ENCODE results near the gene ATP2A1. TPM values are rescaled to one million over a fixed set of nuclear protein-coding genes. Genes with fewer than 3 reads are reported as not detected.
"Not testable (repeated sequence)": the region's sequence is repeated elsewhere in the genome, so short reads cannot be mapped to it uniquely, and the experiment has no call there.

Gene ATP2A1
- total RNA-seq, 1 experiment from 2014 or later, result 2.9 TPM

DNA sequence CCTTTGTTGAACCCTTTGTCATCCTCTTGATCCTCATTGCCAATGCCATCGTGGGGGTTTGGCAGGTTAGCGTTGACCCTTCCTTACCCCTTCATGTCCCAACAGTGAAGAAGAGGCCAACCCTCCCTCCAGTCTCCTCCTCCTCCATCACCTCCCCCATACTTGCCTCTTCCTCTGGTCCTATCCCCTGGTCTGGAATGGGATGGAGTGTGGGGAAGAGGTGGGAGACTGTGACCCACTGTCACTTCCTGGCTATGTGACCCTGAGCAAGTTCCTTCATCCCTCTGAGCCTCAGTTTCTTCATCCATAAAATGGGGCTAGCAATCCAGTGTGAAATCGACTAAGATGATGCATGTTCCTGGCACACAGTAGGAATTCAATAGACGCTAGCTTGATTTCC is 2.7 kb downstream of the ATP2A1 start:
- no peak overlapping the region for H3K27ac ChIP-seq (ENCODE audit: low read length)
- ChIA-PET CTCF (no interaction called here), POLR2A (no interaction called here)
- in situ Hi-C loops (cut with HindIII; ENCODE audit: low pct_unique_long_range_greater_than_20kb, low sequenced_read_pairs) (no loop called here), intact Hi-C loops (cut with micrococcal nuclease; ENCODE audit: unreplicated experiment) (no loop called here)
- peaks cover 21% of the 10 kb centered on the region for H3K4me1 ChIP-seq (ENCODE audit: control insufficient read depth, insufficient read depth, low read length)
- no peaks in the 10 kb centered on the region for H3K9me3 ChIP-seq (ENCODE audit: control insufficient read depth, insufficient read depth, low read depth, low read length)
- no peak for TF ChIP-seq REST (IDR thresholded peaks at IDR 0.05; ENCODE audit: insufficient read depth in 1 of 2, low read depth in 2 of 2, low read length in 1 of 2)
- TF ChIP-seq SIN3A (IDR thresholded peaks at IDR 0.05; ENCODE audit: borderline replicate concordance, insufficient read depth, low read depth, low read length), result no peak
- no peak for TF ChIP-seq TCF7L2 (IDR thresholded peaks at IDR 0.05; ENCODE audit: low read depth, low read length)
- TF ChIP-seq CTCF (IDR thresholded peaks at IDR 0.05), result no peak
- TF ChIP-seq POLR2AphosphoS5 (IDR thresholded peaks at IDR 0.05; ENCODE audit: low read depth, low read length), result no peak
- H3K4me3 ChIP-seq (ENCODE audit: low read depth in 2 of 2, low read length in 2 of 2), result no peak overlapping the region
- DNase-seq (ENCODE audit: low read depth, low spot score) (no peak), ATAC-seq (no peak)
- no TSS peak for BruUV-seq (replicated peaks)
- no peaks in the 10 kb centered on the region; the same call in 1 of the 2 replicates for H3K36me3 ChIP-seq (ENCODE audit: control insufficient read depth, insufficient read depth, low read length)
- H3K27me3 ChIP-seq (ENCODE audit: control insufficient read depth, insufficient read depth, low read length), result no peaks in the 10 kb centered on the region

GRCh38 chr16:28881565-28881964 is 3.3 kb downstream of the ATP2A1 start:
- CTCF ChIA-PET; H3K27me3 ChIP-seq (ENCODE audit: control insufficient read depth, insufficient read depth, low read length); H3K27ac ChIP-seq (ENCODE audit: low read length); H3K9me3 ChIP-seq (ENCODE audit: control insufficient read depth, insufficient read depth, low read depth, low read length); ATAC-seq; in situ Hi-C loops (cut with HindIII; ENCODE audit: low pct_unique_long_range_greater_than_20kb, low sequenced_read_pairs); BruUV-seq (replicated peaks); intact Hi-C loops (cut with micrococcal nuclease; ENCODE audit: unreplicated experiment); H3K36me3 ChIP-seq (ENCODE audit: control insufficient read depth, insufficient read depth, low read length); DNase-seq (ENCODE audit: low read depth, low spot score); H3K4me3 ChIP-seq (ENCODE audit: low read depth in 2 of 2, low read length in 2 of 2); POLR2A ChIA-PET: not testable (repeated sequence)
- H3K4me1 ChIP-seq (ENCODE audit: control insufficient read depth, insufficient read depth, low read length), result peaks cover 15% of the 10 kb centered on the region

GRCh38 chr16:28882551-28883160 is 4.4 kb downstream of the ATP2A1 start:
- Histone ChIP-seq H3K9me3 (ENCODE audit: control insufficient read depth, insufficient read depth, low read depth, low read length) (no peaks in the 10 kb centered on the region), H3K4me3 (ENCODE audit: low read depth in 2 of 2, low read length in 2 of 2) (no peak overlapping the region), H3K27ac (ENCODE audit: low read length) (no peak overlapping the region), H3K27me3 (ENCODE audit: control insufficient read depth, insufficient read depth, low read length) (no peaks in the 10 kb centered on the region), H3K36me3 (ENCODE audit: control insufficient read depth, insufficient read depth, low read length) (no peaks in the 10 kb centered on the region; the same call in 1 of the 2 replicates), H3K4me1 (ENCODE audit: control insufficient read depth, insufficient read depth, low read length) (peaks cover 8% of the 10 kb centered on the region; the same call in 1 of the 2 replicates)
- in situ Hi-C loops (cut with HindIII; ENCODE audit: low pct_unique_long_range_greater_than_20kb, low sequenced_read_pairs), result no loop called here
- no TSS peak for BruUV-seq (replicated peaks)
- intact Hi-C loops (cut with micrococcal nuclease; ENCODE audit: unreplicated experiment), result no loop called here
- no peak for ATAC-seq
- DNase-seq (ENCODE audit: low read depth, low spot score), result no peak
- ChIA-PET POLR2A (no interaction called here), CTCF (no interaction called here)
- no peak for TF ChIP-seq POLR2AphosphoS5 (IDR thresholded peaks at IDR 0.05; ENCODE audit: low read depth, low read length)
- no peak for TF ChIP-seq CTCF (IDR thresholded peaks at IDR 0.05)
- no peak for TF ChIP-seq SIN3A (IDR thresholded peaks at IDR 0.05; ENCODE audit: borderline replicate concordance, insufficient read depth, low read depth, low read length)
- no peak for TF ChIP-seq REST (IDR thresholded peaks at IDR 0.05; ENCODE audit: insufficient read depth in 1 of 2, low read depth in 2 of 2, low read length in 1 of 2)
- no peak for TF ChIP-seq TCF7L2 (IDR thresholded peaks at IDR 0.05; ENCODE audit: low read depth, low read length)

Measured in Panc1 (cell line).